Measurements from ENCODE around the gene GTF3C2.
A peak's percentile ranks its signal among the peaks of the same experiment; 100 is the strongest.

Gene GTF3C2

GRCh38 chr2:27303093-27304025 is 53.2 kb downstream of the GTF3C2 start (continued):
- TF ChIP-seq REST (tag by site-specific recombination; IDR thresholded peaks at IDR 0.05) = no peak
- peak; percentile 89 for TF ChIP-seq ATF2 (tag by site-specific recombination; IDR thresholded peaks at IDR 0.05; ENCODE audit: low read depth)
- TF ChIP-seq ZNF692 (tag by site-specific recombination; IDR thresholded peaks at IDR 0.05) = no peak
- 0 out of 2 replicates have a peak, but pooled peaks have one; percentile 23 for TF ChIP-seq ZNF610 (tag by site-specific recombination; IDR thresholded peaks at IDR 0.05; ENCODE audit: borderline replicate concordance)
- TF ChIP-seq ZFP69B (tag by site-specific recombination; IDR thresholded peaks at IDR 0.05) = 0 out of 2 replicates have a peak, but pooled peaks have one; percentile 12
- 0 out of 2 replicates have a peak, but pooled peaks have one; percentile 13 for TF ChIP-seq PRDM10 (tag by site-specific recombination; IDR thresholded peaks at IDR 0.05)
- TF ChIP-seq KLF1 (tag by site-specific recombination; IDR thresholded peaks at IDR 0.05) = no peak
- TF ChIP-seq BCL6B (tag by site-specific recombination; IDR thresholded peaks at IDR 0.05) = no peak
- peak; percentile 90 for TF ChIP-seq ZNF629 (tag by site-specific recombination; IDR thresholded peaks at IDR 0.05)
- TF ChIP-seq ZNF280D (tag by site-specific recombination; IDR thresholded peaks at IDR 0.05) = no peak
- peak; percentile 69; the same call in 1 of the 2 replicates for TF ChIP-seq CTCF (tag by site-specific recombination; IDR thresholded peaks at IDR 0.05)
- no peak for TF ChIP-seq ZNF391 (tag by site-specific recombination; IDR thresholded peaks at IDR 0.05; ENCODE audit: borderline replicate concordance, low read depth)
- peak; percentile 85 for TF ChIP-seq SCRT2 (tag by site-specific recombination; IDR thresholded peaks at IDR 0.05)
- TF ChIP-seq ZNF214 (tag by site-specific recombination; IDR thresholded peaks at IDR 0.05; ENCODE audit: borderline replicate concordance) = no peak
- TF ChIP-seq ZNF341 (tag by site-specific recombination; IDR thresholded peaks at IDR 0.05; ENCODE audit: low read depth) = no peak
- TF ChIP-seq ZEB2 (tag by site-specific recombination; IDR thresholded peaks at IDR 0.05) = peak; percentile 36; the same call in 1 of the 2 replicates
- TF ChIP-seq KLF17 (tag by site-specific recombination; IDR thresholded peaks at IDR 0.05) = peak; percentile 32; the same call in 1 of the 2 replicates
- peak; percentile 26; the same call in 1 of the 2 replicates for TF ChIP-seq KLF8 (tag by site-specific recombination; IDR thresholded peaks at IDR 0.05)
